Activated T-cell treated with anti-CD3 and anti-CD28 coated beads, Interleukin-2, amount 50 U/mL, for 24 hours (primary cell): ENCODE measurements around the gene PLVAP.
A peak's percentile ranks its signal among the peaks of the same experiment; 100 is the strongest.

Experiments used
- DNase-seq: peaks from one replicate; pipeline ENCODE4 v3.0.0-alpha.2; 2020
- H3K27ac Mint-ChIP-seq: 2 replicates; pipeline ENCODE4 v1.8.0; 2020; ENCODE audit warnings: mild to moderate bottlenecking, mixed read lengths
- H3K27me3 Mint-ChIP-seq: 2 replicates; pipeline ENCODE4 v1.8.0; 2020; ENCODE audit warnings: mixed read lengths
- H3K36me3 Mint-ChIP-seq: 2 replicates; pipeline ENCODE4 v1.8.0; 2020; ENCODE audit warnings: low read depth, mixed read lengths
- H3K4me1 Mint-ChIP-seq: 2 replicates; pipeline ENCODE4 v1.8.0; 2020; ENCODE audit warnings: low read depth, mixed read lengths
- H3K4me3 Mint-ChIP-seq: 2 replicates; pipeline ENCODE4 v1.8.0; 2020; ENCODE audit warnings: mild to moderate bottlenecking, moderate library complexity, mixed read lengths
- H3K9me3 Mint-ChIP-seq: 2 replicates; pipeline ENCODE4 v1.8.0; 2020; ENCODE audit warnings: mixed read lengths

Gene PLVAP

DNA sequence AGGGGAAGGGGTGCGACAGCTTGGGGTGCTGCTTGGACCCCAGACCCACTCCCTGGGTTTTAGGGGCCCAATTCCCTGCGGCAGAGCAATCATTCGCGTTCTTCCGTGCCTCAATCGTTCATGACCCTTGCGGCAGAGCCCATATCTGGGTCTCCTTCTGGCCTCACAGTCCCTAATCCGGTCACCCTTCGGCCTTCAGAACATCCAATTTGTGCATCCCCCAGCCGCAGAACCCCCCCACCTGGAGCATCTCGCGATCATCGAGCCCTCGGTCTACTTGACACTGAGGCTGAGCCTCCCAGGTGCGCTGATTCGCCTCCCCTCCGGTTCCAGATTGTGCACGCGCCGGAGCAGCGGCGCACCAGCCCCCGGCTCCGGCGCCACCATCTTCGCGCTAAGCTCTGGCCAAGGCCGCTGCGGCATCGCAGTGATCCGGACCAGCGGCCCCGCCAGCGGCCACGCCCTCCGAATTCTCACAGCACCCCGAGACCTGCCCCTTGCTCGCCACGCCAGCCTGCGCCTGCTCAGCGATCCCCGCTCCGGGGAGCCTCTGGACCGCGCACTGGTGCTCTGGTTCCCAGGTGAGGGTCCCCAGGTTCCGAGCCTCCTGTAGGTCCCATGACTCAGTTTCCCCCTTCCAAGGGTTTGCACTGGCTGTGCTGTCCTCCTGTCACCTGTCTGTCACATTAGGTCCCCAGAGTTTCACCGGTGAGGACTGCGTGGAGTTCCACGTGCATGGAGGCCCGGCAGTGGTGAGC, 39.3 kb downstream of the PLVAP start:
- peaks cover 43% of the 10 kb centered on the region for H3K4me1 Mint-ChIP-seq
- peaks cover 53% of the 10 kb centered on the region for H3K36me3 Mint-ChIP-seq
- peak overlapping the region; percentile 98 for H3K27ac Mint-ChIP-seq
- H3K27me3 Mint-ChIP-seq: no peaks in the 10 kb centered on the region
- DNase-seq: no peak
- H3K4me3 Mint-ChIP-seq: peak overlapping the region; percentile 95
- no peaks in the 10 kb centered on the region for H3K9me3 Mint-ChIP-seq

DNA sequence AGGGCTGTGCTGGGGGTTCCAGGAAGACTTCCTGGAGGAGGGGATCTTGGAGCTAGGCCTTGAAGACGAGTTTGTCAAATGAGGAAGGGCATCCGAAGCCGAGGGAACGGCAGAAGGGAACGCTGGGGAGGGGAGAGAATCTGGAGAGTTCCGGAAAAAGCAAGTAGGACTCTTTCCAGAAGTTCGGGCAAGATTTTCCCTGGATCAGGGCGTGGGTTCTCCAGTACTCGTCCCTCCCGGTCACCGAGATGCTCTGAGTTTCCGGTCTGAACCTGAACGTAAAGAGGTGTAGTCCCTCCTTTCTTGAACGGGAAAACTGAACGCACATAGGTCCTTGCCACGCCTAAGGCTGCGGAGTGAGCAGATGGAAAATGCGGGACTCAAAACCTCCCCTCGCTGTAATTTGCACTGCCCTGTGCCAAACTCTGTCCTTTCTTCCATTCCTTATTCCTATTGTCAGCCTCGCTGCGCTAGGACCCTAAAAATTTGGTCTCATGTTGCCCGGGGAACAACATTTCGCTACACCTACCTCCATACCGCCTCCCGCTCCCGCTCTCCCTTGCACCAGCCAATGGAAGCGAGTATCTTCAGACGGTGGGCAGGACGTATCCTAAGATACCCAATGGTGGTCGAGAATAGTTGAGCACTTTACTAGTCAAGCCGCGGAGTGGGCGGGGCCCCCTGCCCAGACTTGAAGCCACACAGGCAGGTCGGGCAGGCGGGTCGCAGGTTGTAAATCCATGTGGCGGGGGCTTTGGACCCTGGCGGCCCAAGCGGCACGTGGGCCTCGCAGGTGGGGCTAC, 40.1 kb downstream of the PLVAP start, which contains the start of gene GTPBP3:
Gene GTPBP3 (plus strand): TSS at position 682 of the 803 bp plus-strand sequence. CDS start 59 bp downstream, at position 741.
- no peaks in the 10 kb centered on the region for H3K27me3 Mint-ChIP-seq
- H3K4me1 Mint-ChIP-seq: peaks cover 46% of the 10 kb centered on the region
- peak within 1 kb of the TSS; percentile 95 for H3K4me3 Mint-ChIP-seq
- H3K36me3 Mint-ChIP-seq: peaks cover 47% of the 10 kb centered on the region
- no peaks in the 10 kb centered on the region for H3K9me3 Mint-ChIP-seq
- peak within 1 kb of the TSS; percentile 98 for H3K27ac Mint-ChIP-seq
- DNase-seq: peak; percentile 94

DNA sequence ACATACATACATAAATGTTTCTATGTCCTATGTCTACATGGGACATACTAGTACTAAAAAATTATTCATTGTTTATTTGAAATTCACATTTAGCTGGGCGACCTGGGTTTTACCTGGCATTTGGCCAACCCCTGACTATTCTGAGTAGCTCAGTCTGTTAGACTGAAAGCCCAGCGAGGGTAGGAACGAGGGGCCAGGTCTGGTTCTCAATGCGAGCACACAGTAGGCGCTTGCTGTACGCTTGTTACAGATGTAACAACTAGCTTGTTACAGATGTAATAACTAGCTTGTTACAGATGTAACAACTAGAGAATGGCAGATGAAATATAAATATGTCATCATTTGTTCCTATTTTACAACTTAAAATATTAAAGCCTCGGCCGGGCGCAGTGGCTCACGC, 41.6 kb downstream of the PLVAP start:
- no peak for DNase-seq
- Mint-ChIP-seq H3K36me3 (peaks cover 36% of the 10 kb centered on the region), H3K27me3 (no peaks in the 10 kb centered on the region), H3K27ac (no peak overlapping the region), H3K9me3 (no peaks in the 10 kb centered on the region), H3K4me1 (peaks cover 46% of the 10 kb centered on the region), H3K4me3 (peak overlapping the region; percentile 95)

DNA sequence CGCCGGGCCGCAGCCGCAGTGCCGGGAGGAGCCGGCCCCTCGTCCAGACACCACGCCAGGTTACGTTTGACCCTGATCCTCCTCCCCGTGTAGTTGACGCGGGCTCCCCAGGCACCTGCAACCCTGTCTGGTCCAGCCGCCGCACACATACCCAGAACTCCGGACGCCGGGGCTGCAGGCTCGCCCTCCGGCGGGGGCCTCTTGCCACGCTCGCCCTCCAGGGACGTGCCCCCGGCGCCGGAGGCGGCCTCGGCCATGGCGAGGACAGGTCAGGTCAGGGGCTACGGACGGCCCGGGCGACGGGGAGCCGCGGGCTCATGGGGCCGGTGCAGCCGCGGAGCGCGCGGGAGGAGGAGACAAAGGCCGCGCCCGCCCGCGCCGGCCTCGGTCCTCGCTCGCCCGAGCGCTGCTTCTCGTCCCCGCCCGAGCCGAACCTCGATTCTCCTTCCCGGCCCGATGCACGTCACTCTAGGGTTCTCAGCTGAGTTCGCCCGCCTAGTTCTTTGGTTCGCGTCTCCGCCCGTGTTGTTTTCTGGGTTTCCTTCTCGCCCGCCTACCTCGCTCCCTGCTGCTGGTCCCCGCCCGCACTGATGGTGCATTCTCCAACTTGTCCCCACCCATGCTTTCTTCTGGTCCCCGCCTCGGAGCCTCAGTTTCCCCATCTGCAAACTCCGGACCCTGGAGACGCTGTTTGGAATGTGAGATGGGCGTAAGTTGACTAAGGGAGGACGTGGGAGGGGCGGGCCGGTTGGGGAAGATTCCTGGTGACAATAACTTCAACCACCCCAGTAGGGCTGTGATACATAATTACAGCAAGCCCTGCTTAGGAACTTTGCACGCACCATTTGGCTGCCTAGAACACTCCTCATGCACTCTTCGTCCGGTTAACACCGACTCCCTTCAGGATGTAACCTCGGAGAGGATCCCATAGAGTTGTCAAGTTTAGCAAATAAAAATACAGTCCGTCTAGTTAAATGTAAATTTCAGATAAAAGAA, 42.4 kb downstream of the PLVAP start, which contains the start of gene ANO8:
Gene ANO8 (minus strand): TSS at position 442 of the 996 bp plus-strand sequence. CDS start 185 bp downstream, at position 257.
- Mint-ChIP-seq H3K27me3 (no peaks in the 10 kb centered on the region), H3K27ac (peak within 1 kb of the TSS; percentile 84), H3K36me3 (peaks cover 32% of the 10 kb centered on the region), H3K4me1 (peaks cover 50% of the 10 kb centered on the region), H3K4me3 (peak within 1 kb of the TSS; percentile 95), H3K9me3 (no peaks in the 10 kb centered on the region)
- peak; percentile 97 for DNase-seq

DNA sequence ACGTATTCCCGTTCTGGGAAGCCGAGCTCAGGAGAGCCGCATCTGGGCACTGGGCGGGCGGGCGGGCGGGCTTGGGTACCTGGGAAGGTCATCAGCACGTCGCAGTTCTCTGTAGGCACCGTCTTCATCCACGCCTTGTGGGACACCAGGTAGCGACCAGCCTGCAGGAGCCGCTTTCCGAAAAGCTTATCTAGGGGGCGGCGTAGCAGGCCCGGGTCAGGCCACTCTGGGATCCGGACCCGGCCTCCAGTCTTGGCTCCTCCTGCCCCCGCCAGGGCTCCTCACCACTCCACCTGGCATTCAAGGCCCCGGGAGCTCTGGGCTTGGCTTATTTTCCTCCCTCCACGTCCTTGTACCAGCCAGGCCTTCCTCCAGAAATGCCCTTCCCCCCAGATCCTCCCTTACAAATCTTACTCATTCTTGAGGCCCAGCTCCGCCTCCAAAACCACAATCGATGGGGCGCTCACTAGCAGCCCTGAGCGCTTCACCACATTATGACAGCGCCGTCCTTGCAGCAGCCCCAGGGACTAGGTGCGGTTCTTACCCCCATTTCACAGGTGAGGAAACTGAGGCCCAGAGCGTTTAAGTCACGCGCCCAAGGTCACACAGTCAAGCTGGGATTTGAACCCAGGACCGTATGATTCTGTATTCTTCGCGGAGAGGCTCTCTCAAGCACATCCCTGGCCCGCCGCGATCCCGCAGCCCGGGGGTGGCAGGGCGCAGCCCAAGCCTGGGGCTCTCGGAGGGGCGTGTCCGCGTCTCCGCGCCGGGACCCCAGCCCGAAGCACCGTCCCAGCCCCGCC, 43.3 kb downstream of the PLVAP start:
- H3K4me1 Mint-ChIP-seq: peaks cover 49% of the 10 kb centered on the region
- peak; percentile 81 for DNase-seq
- H3K27ac Mint-ChIP-seq: peak overlapping the region; percentile 84
- no peaks in the 10 kb centered on the region for H3K27me3 Mint-ChIP-seq
- peaks cover 24% of the 10 kb centered on the region for H3K36me3 Mint-ChIP-seq
- H3K4me3 Mint-ChIP-seq: peak overlapping the region; percentile 81
- no peaks in the 10 kb centered on the region for H3K9me3 Mint-ChIP-seq

DNA sequence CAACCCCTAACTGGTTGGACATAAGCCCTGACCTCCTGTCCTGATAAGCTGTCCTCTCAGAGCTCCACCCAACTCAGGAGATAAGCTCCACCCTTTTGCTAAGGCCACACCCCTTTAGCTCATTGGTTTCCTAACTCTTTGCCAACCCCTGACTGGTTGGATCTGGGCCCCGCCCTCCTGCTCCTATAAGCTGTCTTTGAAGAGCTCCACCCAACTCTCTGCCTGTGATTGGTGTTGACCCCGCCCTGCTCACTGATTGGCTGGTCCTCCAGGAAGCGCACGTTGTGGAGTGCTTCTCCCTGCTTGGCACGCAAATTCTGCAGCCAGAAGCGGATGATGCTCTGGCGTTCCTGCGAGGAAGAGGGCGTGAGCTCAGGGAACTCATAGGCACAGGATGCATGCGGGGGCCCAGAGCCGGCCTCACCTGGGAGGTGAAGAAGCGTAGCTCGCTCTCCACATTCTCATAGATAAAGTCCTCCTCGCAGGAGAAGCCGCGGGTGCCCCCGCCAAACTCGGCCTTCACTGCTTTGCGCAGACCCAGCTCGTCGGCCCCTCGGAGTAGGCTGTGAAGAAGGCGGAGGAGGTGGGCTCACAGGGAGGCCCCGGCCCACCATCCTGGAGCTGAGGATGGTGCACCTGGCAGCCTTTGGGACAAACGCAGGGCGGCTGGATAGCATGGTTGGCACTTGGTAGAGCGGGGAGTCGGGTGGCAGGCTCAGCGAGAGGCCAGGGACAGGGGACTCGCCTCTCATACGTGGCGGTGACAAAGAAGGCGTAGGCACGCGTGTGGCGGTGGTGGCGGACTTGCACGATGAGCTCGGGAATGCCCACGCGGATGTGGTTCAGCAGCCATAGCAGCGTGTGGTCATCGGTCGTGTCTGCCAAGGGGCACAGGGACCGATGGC, 44.2 kb downstream of the PLVAP start:
- no peak for DNase-seq
- no peak overlapping the region for H3K27ac Mint-ChIP-seq
- H3K36me3 Mint-ChIP-seq: peaks cover 15% of the 10 kb centered on the region
- H3K4me3 Mint-ChIP-seq: peak overlapping the region; percentile 38
- H3K9me3 Mint-ChIP-seq: no peaks in the 10 kb centered on the region
- no peaks in the 10 kb centered on the region for H3K27me3 Mint-ChIP-seq
- peaks cover 41% of the 10 kb centered on the region for H3K4me1 Mint-ChIP-seq

DNA sequence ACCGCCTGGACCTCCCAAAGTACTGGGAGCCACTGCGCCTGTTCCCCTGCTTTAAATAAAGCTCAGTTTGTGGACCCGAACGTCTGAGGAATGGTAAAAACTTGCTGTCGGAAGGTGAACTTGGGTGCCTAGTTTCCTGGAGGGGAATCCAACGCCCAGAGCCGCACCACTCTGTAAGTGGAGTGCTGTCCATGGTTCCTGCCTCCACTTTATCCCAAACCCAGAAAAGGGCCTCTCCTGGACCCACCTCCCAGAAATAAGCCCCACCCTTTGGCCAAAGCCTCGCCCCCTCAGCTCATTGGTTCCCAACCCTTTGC, 44.8 kb downstream of the PLVAP start:
- no peak overlapping the region for H3K27ac Mint-ChIP-seq
- DNase-seq: no peak
- H3K36me3 Mint-ChIP-seq: peaks cover 9% of the 10 kb centered on the region
- no peak overlapping the region for H3K4me3 Mint-ChIP-seq
- H3K27me3 Mint-ChIP-seq: no peaks in the 10 kb centered on the region
- H3K9me3 Mint-ChIP-seq: no peaks in the 10 kb centered on the region
- peaks cover 42% of the 10 kb centered on the region for H3K4me1 Mint-ChIP-seq

DNA sequence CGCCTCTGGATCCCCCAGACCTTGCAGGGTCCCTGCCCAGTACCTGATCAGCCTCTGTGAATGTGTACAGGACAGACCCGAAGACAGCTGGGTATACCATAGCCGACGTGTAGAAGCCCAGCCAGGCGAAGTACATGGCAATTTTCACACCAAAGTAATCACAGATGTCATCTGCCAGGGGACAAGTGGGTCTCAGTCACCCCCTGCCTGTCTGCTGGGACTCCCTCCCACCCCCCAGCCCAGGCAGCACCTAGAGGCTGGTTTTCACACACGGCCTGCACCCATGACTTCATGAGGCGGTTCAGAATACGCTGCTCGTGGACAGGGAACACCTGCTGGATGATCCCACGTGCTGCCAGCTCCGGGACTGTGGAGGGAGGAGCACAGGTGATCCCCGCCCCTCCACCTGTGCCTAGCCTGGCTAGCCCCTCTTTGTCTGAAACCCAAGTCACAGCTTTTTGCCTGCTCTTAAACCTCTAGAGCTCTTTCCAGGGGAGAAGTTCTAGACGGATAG, 46.0 kb downstream of the PLVAP start:
- H3K27me3 Mint-ChIP-seq: no peaks in the 10 kb centered on the region
- no peak for DNase-seq
- peaks cover 33% of the 10 kb centered on the region for H3K4me1 Mint-ChIP-seq
- H3K9me3 Mint-ChIP-seq: no peaks in the 10 kb centered on the region
- H3K4me3 Mint-ChIP-seq: no peak overlapping the region
- no peak overlapping the region for H3K27ac Mint-ChIP-seq
- peaks cover 1% of the 10 kb centered on the region for H3K36me3 Mint-ChIP-seq

DNA sequence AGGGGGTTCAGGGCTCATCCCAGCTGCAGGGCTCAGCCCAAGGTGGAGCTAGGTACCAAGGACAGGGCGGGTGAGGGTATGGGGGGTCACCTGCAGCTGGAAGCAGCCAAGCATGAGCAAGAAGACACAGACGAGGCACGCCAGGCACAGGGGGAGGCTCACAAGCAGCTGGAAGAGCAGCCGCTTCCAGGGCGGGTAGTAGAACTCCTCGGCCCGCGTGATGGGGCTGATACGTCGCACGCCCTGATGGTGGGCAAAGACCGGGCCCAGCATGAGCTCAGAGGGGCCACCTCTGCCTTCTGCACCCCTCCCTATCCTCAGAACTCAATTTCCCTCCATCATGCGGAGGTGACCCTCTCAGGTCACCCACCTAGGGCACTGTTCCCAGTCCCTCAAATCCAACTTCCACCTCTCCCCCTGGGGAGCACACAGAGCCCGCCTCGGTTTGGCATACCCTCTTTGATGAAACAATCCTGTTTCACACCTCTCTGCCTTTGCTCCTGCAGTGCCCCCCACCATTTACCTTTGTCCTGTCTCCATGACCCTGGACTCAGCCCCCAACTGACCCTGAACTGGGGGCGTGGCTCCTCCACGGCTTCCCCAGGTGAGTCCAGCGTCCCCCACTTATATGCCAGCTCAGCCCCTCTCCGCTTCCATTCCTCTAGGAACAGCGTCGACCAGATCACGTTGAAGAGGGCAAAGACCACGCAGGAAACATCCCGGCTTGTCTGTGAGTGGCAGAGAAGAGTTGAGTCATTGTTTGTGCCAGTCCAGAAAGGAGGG, 46.7 kb downstream of the PLVAP start:
- Mint-ChIP-seq H3K4me1 (peaks cover 31% of the 10 kb centered on the region), H3K27me3 (no peaks in the 10 kb centered on the region), H3K36me3 (peaks cover 1% of the 10 kb centered on the region), H3K4me3 (no peak overlapping the region), H3K9me3 (no peaks in the 10 kb centered on the region), H3K27ac (no peak overlapping the region)
- DNase-seq: no peak

DNA sequence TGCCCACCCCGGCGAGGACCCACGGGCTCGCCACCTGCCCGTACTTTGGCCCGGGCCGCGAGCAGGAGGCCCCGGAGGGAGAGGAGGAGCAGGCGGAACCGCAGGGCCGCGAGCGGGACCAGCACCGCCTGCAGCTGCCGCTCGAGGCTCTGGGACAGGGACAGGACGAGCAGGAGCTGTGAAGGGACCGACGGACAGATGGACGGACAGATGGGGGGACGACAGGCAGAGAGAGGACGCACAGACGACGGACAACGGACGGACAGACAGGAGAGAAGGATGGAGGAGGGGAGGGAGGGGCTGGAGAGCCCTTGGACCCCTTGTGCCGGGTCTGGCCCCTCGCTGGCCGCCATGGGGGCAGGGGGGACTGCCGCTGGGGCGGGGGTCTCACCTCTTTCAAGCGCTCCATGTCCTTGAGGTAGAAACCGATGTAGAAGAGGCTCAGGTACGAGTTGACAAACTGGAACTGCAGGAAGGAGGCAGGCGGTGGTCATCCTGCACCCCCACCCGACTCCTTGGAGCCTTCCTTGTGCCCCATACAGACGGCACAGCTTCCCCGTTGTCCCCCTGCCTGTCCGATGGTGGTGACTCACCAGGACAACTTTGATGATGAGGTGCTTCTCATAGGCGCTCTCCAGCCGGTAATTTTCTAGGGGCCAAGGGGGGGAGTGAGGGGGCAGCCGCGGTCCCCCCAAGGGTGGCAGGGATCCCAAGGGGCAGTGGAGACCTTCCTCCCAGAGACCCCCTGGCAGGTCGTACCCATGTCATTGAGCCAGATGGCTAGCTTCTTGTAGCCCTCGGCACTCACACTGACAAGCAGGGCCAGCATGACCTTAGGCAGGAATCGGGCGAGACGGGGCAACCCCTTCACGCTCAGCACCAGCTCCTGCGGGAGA, 47.5 kb downstream of the PLVAP start:
- Mint-ChIP-seq H3K36me3 (peaks cover 1% of the 10 kb centered on the region), H3K27ac (no peak overlapping the region), H3K9me3 (no peaks in the 10 kb centered on the region), H3K27me3 (no peaks in the 10 kb centered on the region), H3K4me3 (no peak overlapping the region), H3K4me1 (peaks cover 23% of the 10 kb centered on the region)
- no peak for DNase-seq

DNA sequence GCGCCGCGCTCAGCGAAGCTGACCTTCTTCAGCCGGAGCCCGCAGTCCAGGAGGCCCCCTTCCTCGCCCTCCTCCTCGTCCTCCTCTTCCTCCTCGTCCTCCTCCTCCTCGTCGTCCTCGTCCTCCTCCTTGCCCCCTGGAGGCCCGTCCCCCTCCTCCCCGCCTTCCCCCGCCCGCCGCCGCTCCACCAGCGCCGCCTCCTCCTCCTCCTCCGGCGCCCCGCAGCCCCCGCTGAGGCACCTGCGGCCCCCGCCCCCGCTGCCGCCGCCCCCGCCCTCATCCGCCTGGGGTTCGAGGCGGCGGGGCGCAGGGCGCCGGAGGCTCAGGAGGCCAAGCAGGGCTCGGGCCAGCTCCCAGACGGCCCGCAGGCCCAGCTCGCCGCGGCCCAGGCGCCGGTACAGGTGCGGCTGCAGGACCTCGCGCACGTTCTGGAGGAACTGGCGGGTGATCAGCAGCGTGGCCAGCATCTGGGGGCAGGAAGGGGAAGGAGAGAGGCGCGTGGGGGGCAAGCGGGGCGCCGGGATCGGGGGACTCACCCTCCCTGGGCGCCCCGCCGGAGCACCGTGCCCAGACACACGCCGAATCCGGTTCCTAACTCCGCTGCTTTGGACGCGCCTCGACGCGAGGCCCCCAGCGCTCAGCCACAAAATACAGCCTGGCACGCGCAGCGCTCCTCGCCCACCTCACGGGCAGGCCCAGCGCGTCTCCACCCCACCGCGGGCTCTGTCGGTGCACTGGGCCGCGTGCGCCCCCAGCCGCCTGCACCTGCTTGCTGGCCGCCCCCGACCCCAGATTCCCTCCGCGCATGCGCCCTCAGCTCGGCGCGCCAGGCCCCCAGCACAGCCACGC, 48.4 kb downstream of the PLVAP start:
- H3K36me3 Mint-ChIP-seq: peaks cover 1% of the 10 kb centered on the region
- peak; percentile 66 for DNase-seq

More for the DNA sequence above, 48.4 kb downstream of the PLVAP start:
- Mint-ChIP-seq H3K4me1 (peaks cover 19% of the 10 kb centered on the region), H3K27me3 (no peaks in the 10 kb centered on the region), H3K27ac (no peak overlapping the region), H3K4me3 (peak overlapping the region; percentile 55), H3K9me3 (no peaks in the 10 kb centered on the region)
